ENCODE results near the gene ZNF613.
A peak's percentile ranks its signal among the peaks of the same experiment; 100 is the strongest.
"Not testable (repeated sequence)": the region's sequence is repeated elsewhere in the genome, so short reads cannot be mapped to it uniquely, and the experiment has no call there.

ZNF613 gene

DNA sequence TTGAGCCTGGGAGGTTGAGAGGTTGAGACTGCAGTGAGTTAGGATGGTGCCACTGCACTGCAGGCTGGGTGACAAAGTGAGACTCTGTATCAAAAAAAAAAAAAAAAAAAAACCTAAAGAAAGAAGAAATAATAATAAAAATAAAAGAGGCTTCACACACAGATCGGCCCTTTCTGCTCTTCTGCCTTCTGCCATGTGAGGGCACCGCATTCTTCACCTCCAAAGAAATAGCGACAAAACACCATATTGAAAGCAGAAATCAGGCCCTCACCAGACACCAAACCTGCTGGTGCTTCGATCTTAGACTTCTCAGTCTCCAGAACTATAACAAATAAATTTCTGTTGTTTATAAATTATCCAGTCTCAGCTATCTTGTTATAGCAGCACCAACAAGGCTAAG lies 25.4 kb upstream of the ZNF613 start:
- TF ChIP-seq, protein P1, sequence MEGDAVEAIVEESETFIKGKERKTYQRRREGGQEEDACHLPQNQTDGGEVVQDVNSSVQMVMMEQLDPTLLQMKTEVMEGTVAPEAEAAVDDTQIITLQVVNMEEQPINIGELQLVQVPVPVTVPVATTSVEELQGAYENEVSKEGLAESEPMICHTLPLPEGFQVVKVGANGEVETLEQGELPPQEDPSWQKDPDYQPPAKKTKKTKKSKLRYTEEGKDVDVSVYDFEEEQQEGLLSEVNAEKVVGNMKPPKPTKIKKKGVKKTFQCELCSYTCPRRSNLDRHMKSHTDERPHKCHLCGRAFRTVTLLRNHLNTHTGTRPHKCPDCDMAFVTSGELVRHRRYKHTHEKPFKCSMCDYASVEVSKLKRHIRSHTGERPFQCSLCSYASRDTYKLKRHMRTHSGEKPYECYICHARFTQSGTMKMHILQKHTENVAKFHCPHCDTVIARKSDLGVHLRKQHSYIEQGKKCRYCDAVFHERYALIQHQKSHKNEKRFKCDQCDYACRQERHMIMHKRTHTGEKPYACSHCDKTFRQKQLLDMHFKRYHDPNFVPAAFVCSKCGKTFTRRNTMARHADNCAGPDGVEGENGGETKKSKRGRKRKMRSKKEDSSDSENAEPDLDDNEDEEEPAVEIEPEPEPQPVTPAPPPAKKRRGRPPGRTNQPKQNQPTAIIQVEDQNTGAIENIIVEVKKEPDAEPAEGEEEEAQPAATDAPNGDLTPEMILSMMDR (conservative IDR thresholded peaks at IDR 0.05; ENCODE audit: low read depth, low read length), result peak; percentile 36
- no peak overlapping the region for H3K4me3 ChIP-seq (ENCODE audit: low read depth, low read length)
- DNase-seq (ENCODE audit: low read depth), result no peak

DNA sequence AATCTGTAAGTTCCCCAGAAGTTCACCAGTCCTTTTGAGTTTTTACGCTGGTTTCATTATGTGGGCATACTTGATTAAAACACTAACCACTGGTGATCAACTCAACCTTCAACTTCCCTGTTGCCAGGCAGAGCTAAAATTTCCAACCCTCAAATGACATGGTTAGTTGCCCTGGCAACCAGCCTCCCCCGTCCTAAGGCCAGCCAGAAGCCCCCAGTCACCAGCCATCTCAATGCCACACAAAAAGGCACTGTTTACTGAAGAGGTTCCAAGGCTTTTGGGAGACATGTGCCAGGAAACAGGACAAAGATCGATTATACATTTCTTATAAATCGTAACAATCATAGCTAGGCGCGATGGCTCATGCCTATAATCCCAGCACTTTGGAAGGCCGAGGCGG lies 24.1 kb upstream of the ZNF613 start:
- TF ChIP-seq, protein P1 (conservative IDR thresholded peaks at IDR 0.05; ENCODE audit: low read depth, low read length), result no peak
- DNase-seq (ENCODE audit: low read depth), result no peak
- H3K4me3 ChIP-seq (ENCODE audit: low read depth, low read length), result no peak overlapping the region

DNA sequence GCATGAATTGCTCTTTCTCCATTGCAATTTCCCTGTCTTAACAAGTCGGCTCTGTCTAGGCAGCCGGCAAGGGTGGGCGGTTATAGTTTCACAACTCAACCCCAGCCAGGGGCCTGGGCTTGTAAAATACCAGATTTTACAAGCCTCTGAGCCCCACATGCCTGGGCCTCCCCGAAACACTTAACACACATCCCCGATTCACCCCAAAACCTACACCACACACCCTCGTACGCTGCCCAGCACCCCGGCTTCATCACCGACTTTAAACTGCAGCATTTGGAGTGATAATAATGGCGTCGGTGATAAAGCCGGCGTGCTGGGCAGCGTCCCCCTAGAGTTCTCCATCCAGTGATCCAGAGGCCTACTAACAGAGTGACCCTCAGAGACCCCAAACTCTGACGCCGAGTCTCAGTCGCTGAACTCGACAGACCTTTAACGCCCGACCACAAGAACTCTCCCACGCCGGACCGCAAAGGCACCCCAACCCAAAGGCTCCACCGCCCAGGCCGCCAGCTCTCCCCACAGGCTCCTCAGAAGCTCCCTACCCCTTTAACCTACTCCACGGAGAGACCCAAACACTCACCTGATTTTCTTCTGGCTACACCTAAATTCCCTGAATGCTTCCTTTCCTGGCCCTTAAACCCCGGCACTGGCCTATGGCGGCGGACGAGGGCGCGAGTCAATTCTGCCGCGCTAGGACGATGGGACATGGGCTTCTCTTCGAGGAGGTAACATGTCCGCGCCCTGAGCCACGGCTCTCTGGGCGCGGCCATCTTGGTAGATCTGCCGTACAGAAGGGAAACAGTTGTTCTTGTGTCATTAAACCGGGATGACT lies 22.7 kb upstream of the ZNF613 start, which contains the start of gene ZNF649:
Gene ZNF649, minus strand, starts transcription at position 687 of the 835 bp plus-strand sequence. CDS start 4,910 bp downstream, outside the sequence.
- peak; percentile 88 for DNase-seq (ENCODE audit: low read depth)
- peak within 1 kb of the TSS; percentile 91 for H3K4me3 ChIP-seq (ENCODE audit: low read depth, low read length)
- TF ChIP-seq, protein P1 (conservative IDR thresholded peaks at IDR 0.05; ENCODE audit: low read depth, low read length), result peak; percentile 20

DNA sequence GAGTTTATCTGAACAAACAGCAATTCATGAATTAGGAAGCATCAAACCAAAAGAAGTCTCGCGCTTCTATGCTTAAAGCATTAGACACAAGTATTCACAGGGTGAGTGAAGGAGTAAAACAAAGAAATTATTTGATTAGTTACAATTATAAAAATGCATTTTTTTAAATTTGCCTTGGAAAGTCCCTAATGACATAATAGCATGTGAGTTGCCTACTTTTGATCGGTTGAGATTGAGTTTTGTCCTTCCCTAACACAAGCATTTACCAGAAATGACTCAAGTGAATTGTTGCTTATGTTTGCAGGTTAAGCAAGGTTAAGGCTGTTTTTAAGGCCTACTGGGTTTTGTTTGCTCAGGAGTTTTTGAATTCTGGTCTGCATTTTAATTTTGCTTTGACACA lies 22.1 kb upstream of the ZNF613 start:
- TF ChIP-seq, protein P1 (conservative IDR thresholded peaks at IDR 0.05; ENCODE audit: low read depth, low read length), result no peak

DNA sequence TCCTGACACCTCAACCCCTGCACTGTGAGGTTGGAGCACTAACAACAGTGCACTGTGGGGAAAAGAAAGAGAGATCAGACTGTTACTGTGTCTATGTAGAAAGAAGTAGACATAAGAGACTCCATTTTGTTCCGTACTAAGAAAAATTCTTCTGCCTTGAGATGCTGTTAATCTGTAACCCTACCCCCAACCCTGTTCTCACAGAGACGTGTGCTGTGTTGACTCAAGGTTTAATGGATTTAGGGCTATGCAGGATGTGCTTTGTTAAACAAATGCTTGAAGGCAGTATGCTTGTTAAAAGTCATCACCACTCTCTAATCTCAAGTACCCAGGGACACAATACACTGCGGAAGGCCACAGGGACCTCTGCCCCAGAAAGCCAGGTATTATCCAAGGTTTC lies 21.6 kb upstream of the ZNF613 start:
- not testable (repeated sequence) for DNase-seq (ENCODE audit: low read depth); H3K4me3 ChIP-seq (ENCODE audit: low read depth, low read length)

More for the DNA sequence above, 22.1 kb upstream of the ZNF613 start:
- DNase-seq (ENCODE audit: low read depth), result no peak
- H3K4me3 ChIP-seq (ENCODE audit: low read depth, low read length), result no peak overlapping the region

DNA sequence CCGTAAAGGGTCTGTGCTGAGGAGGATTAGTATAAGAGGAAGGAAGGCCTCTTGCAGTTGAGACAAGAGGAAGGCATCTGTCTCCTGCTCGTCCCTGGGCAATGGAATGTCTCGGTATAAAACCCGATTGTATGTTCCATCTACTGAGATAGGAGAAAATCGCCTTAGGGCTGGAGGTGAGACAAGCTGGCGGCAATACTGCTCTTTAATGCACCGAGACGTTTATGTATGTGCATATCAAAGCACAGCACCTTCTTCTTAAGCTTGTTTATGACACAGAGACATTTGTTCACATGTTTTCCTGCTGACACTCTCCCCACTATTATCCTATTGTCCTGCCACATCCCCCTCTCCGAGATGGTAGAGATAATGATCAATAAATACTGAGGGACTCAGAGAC lies 21.2 kb upstream of the ZNF613 start:
- DNase-seq (ENCODE audit: low read depth); H3K4me3 ChIP-seq (ENCODE audit: low read depth, low read length): not testable (repeated sequence)

DNA sequence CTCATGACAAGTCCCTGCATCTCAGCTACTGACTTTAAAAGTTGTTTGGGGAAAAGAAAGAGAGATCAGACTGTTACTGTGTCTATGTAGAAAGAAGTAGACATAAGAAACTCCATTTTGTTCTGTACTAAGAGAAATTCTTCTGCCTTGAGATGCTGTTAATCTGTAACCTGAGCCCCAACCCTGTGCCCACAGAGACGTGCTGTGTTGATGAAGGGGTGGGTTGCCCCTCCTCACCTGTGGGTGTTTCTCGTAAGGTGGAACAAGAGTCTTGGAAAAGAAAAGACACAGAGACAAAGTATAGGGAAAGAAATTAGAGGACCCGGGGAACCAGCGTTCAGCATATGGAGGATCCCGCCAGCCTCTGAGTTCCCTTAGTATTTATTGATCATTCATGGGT lies 19.3 kb upstream of the ZNF613 start:
- H3K4me3 ChIP-seq (ENCODE audit: low read depth, low read length); DNase-seq (ENCODE audit: low read depth): not testable (repeated sequence)

DNA sequence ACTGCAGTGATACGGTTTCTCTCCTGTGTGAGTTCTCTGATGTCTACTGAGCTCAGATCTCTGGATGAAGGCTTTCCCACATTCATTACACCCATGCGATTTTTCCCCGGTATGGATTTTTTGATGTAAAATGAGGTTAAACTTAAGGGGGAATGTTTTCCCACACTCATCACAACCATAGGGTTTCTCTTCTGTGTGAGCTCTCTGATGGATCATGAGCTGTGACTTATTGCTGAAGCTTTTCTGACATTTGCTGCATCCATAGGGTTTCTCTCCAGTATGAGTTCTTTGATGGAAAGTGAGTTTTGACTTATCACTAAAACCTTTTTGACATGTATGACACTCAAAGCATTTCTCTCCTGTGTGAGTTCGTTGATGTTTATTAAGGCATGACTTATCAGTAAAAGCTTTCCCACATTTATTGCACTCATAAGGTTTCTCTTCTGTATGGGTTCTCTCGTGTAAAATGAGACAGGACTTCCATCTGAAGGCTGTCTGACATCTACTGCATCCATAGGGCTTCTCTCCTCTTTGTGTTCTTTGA lies 11.9 kb upstream of the ZNF613 start:
- TF ChIP-seq, protein P1 (conservative IDR thresholded peaks at IDR 0.05; ENCODE audit: low read depth, low read length), result no peak
- H3K4me3 ChIP-seq (ENCODE audit: low read depth, low read length), result no peak overlapping the region
- DNase-seq (ENCODE audit: low read depth), result no peak

Data from choroid plexus epithelial cell (primary cell).